ENCODE results near the gene GPR161.

- TF ChIP-seq EZH2phosphoT487 (IDR thresholded peaks at IDR 0.05; ENCODE audit: unreplicated experiment) (no peak), POLR2AphosphoS5 (IDR thresholded peaks at IDR 0.05; ENCODE audit: low read depth) (no peak), CTCF (conservative IDR thresholded peaks at IDR 0.05; ENCODE audit: low read depth in 2 of 2) (no peak), EZH2 (IDR thresholded peaks at IDR 0.05; ENCODE audit: low read depth, unreplicated experiment) (no peak), CREB1 (CRISPR knock-in tag; IDR thresholded peaks at IDR 0.05; ENCODE audit: low read depth) (no peak), REST (IDR thresholded peaks at IDR 0.05; ENCODE audit: unreplicated experiment) (no peak), STAT1 (IDR thresholded peaks at IDR 0.05; ENCODE audit: unreplicated experiment) (no peak), JUNB (IDR thresholded peaks at IDR 0.05; ENCODE audit: unreplicated experiment) (no peak)
Observed at GRCh38 chr1:168164771-168165170, 28.0 kb upstream of the GPR161 start.
